ENCODE measurements around the gene GAB1. TPM values are rescaled to one million over a fixed set of nuclear protein-coding genes. Genes with fewer than 3 reads are reported as not detected.
A peak's percentile ranks its signal among the peaks of the same experiment; 100 is the strongest.

The GAB1 gene
- total RNA-seq, 1 donor from 2014 or later, result 27.2 TPM

DNA sequence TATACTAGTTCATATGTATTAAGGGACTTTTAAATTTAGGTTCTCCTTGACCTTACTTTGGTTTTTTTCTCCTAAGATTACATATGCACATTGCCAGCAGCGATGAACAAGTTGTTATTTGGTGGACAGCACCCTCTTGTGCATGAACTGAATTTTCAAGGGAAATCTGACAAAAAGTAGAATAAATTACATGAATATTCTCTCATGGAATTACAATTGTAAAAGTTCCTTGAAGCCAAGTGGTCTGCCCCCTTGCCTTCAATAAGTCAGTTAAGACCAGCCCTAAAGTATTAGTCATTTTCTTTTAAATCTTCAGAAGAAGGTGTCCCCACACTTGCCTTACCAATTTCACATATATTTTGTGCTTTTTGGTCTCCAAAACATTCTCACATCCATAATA lies 146.2 kb downstream of the GAB1 start:
- peak; percentile 10 for DNase-seq (ENCODE audit: low read depth, low spot score)
- H3K27me3 Mint-ChIP-seq (ENCODE audit: low read depth), result no peaks in the 10 kb centered on the region
- no peak overlapping the region for H3K27ac Mint-ChIP-seq (ENCODE audit: unreplicated experiment)
- peaks cover 3% of the 10 kb centered on the region for H3K4me1 Mint-ChIP-seq
- H3K9me3 Mint-ChIP-seq, result no peaks in the 10 kb centered on the region
- no peak overlapping the region for H3K4me3 Mint-ChIP-seq
- TF ChIP-seq, protein P1, sequence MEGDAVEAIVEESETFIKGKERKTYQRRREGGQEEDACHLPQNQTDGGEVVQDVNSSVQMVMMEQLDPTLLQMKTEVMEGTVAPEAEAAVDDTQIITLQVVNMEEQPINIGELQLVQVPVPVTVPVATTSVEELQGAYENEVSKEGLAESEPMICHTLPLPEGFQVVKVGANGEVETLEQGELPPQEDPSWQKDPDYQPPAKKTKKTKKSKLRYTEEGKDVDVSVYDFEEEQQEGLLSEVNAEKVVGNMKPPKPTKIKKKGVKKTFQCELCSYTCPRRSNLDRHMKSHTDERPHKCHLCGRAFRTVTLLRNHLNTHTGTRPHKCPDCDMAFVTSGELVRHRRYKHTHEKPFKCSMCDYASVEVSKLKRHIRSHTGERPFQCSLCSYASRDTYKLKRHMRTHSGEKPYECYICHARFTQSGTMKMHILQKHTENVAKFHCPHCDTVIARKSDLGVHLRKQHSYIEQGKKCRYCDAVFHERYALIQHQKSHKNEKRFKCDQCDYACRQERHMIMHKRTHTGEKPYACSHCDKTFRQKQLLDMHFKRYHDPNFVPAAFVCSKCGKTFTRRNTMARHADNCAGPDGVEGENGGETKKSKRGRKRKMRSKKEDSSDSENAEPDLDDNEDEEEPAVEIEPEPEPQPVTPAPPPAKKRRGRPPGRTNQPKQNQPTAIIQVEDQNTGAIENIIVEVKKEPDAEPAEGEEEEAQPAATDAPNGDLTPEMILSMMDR (conservative IDR thresholded peaks at IDR 0.05), result peak; percentile 76
- H3K36me3 Mint-ChIP-seq (ENCODE audit: low read depth), result no peaks in the 10 kb centered on the region

DNA sequence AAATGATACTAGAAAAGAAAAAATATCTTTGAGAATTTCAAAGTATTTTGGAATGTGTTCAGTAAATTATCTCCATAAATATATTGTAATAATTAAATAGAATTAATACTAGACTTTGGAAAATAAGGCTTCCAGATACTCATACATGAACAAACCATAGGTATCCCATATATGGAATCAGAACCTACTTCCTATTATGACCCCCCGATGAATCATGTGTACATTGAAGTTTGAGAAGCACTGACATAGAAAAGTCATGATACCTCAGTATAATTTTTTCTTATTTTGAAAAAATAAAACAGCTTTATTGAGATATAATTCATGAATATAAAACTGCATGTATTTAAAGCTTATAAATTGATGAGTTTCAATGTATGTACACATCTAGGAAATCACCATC lies 149.6 kb downstream of the GAB1 start:
- Mint-ChIP-seq H3K36me3 (ENCODE audit: low read depth) (peaks cover 7% of the 10 kb centered on the region), H3K4me1 (peaks cover 3% of the 10 kb centered on the region), H3K9me3 (peaks cover 7% of the 10 kb centered on the region), H3K4me3 (no peak overlapping the region), H3K27ac (ENCODE audit: unreplicated experiment) (no peak overlapping the region), H3K27me3 (ENCODE audit: low read depth) (no peaks in the 10 kb centered on the region)
- TF ChIP-seq, protein P1 (conservative IDR thresholded peaks at IDR 0.05), result no peak
- DNase-seq (ENCODE audit: low read depth, low spot score), result no peak

DNA sequence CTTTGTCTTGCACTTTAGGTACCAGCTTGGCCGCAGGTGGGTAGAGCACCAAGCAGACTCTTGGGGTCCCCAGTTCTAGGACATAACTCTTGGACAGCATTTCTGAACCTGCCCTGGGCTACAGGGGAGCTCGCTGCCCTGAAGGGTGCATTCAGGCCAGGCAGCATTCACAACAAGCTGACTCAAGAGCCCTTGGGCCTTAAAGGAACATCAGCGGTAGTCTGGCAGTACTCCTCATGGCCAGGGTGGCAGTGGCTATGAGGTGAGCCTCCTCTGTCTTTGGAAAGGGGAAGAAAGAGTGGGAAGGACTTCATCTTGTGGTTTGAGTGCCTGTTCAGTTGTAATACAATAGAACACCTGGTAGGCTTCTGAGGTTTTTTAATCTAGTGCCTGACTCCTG lies 152.0 kb downstream of the GAB1 start:
- TF ChIP-seq, protein P1 (conservative IDR thresholded peaks at IDR 0.05), result no peak
- no peaks in the 10 kb centered on the region for H3K27me3 Mint-ChIP-seq (ENCODE audit: low read depth)
- peaks cover 11% of the 10 kb centered on the region for H3K9me3 Mint-ChIP-seq
- no peaks in the 10 kb centered on the region for H3K4me1 Mint-ChIP-seq
- H3K4me3 Mint-ChIP-seq, result no peak overlapping the region
- no peak overlapping the region for H3K27ac Mint-ChIP-seq (ENCODE audit: unreplicated experiment)
- no peak for DNase-seq (ENCODE audit: low read depth, low spot score)
- peaks cover 7% of the 10 kb centered on the region for H3K36me3 Mint-ChIP-seq (ENCODE audit: low read depth)

DNA sequence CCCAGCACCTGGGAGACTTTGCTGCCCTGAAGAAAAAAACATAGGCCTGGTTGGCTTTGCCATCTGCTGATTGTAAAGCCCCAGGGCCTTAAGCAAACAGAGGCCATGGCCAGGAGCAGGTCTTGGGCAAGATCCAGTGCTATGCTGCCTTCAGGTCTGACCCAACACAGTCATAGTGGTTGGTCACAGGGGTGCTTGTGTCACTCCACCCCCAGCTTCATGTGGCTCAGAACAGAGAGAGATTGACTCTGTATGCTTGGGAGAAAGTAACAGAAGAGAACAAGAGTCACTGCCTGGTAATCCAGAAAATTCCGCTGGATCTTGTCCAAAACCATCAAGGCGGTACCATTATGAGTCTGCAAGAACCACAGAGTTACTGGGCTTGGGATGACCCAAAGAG lies 152.4 kb downstream of the GAB1 start:
- Mint-ChIP-seq H3K9me3 (peaks cover 13% of the 10 kb centered on the region), H3K27ac (ENCODE audit: unreplicated experiment) (no peak overlapping the region), H3K4me1 (no peaks in the 10 kb centered on the region), H3K27me3 (ENCODE audit: low read depth) (no peaks in the 10 kb centered on the region), H3K36me3 (ENCODE audit: low read depth) (peaks cover 7% of the 10 kb centered on the region), H3K4me3 (no peak overlapping the region)
- TF ChIP-seq, protein P1 (conservative IDR thresholded peaks at IDR 0.05), result no peak
- no peak for DNase-seq (ENCODE audit: low read depth, low spot score)

DNA sequence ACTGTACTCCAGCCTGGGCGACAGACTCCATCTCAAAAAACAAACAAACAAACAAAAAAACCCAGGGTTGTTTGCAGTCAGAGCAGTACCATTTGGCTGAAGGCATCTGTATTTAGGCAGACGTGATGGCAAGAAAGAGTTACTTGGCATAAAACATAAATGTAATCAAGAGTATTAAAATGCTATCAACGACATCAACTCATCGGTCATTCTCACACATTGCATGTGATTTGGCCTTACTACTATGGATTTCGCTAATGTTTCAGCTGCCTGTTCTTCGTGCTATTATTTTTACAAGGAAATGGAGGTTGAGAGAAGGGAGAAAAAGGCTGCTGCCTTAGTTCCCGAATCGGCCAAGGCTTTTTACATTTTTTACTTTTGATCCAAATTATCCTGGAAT lies 161.3 kb downstream of the GAB1 start:
- Mint-ChIP-seq H3K27me3 (ENCODE audit: low read depth) (no peaks in the 10 kb centered on the region), H3K36me3 (ENCODE audit: low read depth) (no peaks in the 10 kb centered on the region), H3K4me3 (no peak overlapping the region), H3K9me3 (peaks cover 8% of the 10 kb centered on the region), H3K4me1 (no peaks in the 10 kb centered on the region), H3K27ac (ENCODE audit: unreplicated experiment) (no peak overlapping the region)
- TF ChIP-seq, protein P1 (conservative IDR thresholded peaks at IDR 0.05), result no peak
- DNase-seq (ENCODE audit: low read depth, low spot score), result no peak

DNA sequence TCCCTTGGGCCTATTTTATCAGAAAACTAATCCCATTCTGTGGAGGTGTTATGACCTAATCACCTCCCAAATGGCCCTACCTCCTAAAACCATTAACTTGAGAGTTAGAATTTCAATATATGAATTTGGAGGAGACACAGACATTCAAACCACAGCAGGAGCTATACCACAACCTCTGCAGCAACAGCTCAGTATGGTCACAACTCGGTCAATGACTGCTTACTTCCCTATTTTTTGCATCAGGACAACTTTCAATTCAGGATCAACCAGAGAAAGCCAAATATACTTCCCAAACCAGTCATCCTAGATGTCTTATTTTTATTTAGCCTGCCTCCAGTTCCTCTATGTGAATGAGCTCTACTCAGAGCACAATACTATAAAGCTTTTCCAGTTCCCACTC lies 165.6 kb downstream of the GAB1 start:
- Mint-ChIP-seq H3K27me3 (ENCODE audit: low read depth) (peaks cover under 1% of the 10 kb centered on the region), H3K9me3 (no peaks in the 10 kb centered on the region), H3K4me3 (no peak overlapping the region), H3K27ac (ENCODE audit: unreplicated experiment) (no peak overlapping the region), H3K4me1 (no peaks in the 10 kb centered on the region), H3K36me3 (ENCODE audit: low read depth) (no peaks in the 10 kb centered on the region)
- DNase-seq (ENCODE audit: low read depth, low spot score), result no peak
- TF ChIP-seq, protein P1 (conservative IDR thresholded peaks at IDR 0.05), result no peak

Measured in neural crest cell (in vitro differentiated cells).